Caki2 (cell line): Measurements from ENCODE around the gene USF3. TPM values are rescaled to one million over a fixed set of nuclear protein-coding genes. Genes with fewer than 3 reads are reported as not detected.

Experiments
- DNase-seq: peaks from one replicate; pipeline ENCODE4 v3.0.0-alpha.2; 2015; ENCODE audit warnings: low read depth
- in situ Hi-C: cut with HindIII; loops from 2 replicates; pipeline ENCODE4 v1.10.0; 2016; ENCODE audit warnings: low sequenced_read_pairs, low pct_unique_long_range_greater_than_20kb, mixed read lengths
- total RNA-seq: library from RNA; depleted of rRNA; stranded (reverse); fragments of >200 nt; shearing (Covaris generic); gene quantifications from 2 replicates; pipeline ENCODE4 v1.2.3, GENCODE V29; 2014; ENCODE audit warnings: low replicate concordance

The USF3 gene
- total RNA-seq, 1 experiment from 2014 or later: 0.44 TPM

DNA sequence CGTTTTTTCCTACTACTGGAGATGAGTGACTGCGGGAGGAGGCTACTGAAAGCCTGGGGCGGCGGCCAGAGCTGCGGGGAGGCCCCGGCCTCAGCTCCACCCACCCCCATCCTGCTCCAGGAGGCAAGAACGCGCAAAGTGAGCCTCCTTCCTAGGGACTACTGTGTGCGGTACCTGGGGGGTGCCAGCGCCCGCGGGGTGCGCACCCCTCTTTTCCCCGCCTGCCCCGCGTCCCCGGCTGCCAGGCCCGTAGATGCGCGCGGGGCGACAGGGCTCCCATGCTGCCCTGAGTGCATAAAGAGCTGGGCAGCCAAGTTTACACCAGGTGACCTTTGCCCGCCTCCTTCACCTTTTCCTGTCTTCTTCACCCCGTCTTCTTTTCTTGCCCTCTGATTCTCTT, 2.5 kb upstream of the USF3 start:
- in situ Hi-C loops: no loop called here
- peak; percentile 26 for DNase-seq

DNA sequence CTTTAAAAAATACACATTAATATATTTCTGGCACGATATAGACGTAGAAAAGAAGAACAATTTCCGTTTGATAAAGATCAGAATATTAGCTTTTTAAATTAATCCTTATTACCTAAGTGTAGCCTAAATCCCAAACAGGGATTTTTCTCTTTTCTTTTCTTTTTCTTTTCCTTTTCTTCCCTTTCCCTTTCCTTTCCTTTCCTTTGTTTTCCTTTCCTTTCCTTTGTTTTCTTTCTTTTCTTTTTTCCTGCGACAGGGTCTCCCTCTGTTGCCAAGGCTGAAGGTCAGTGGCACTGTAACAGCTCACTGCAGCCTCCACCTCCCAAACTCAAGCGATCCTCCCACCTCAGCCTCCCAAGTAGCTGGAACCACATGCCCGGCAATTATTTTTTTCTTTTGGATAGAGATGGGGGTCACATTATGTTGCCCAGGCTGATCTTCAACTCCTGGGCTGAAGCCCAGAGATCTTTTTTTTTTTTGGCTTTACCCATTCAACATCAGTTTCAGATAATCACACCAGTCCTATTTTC, 1.8 kb upstream of the USF3 start:
- no peak for DNase-seq
- in situ Hi-C loops: no loop called here

DNA sequence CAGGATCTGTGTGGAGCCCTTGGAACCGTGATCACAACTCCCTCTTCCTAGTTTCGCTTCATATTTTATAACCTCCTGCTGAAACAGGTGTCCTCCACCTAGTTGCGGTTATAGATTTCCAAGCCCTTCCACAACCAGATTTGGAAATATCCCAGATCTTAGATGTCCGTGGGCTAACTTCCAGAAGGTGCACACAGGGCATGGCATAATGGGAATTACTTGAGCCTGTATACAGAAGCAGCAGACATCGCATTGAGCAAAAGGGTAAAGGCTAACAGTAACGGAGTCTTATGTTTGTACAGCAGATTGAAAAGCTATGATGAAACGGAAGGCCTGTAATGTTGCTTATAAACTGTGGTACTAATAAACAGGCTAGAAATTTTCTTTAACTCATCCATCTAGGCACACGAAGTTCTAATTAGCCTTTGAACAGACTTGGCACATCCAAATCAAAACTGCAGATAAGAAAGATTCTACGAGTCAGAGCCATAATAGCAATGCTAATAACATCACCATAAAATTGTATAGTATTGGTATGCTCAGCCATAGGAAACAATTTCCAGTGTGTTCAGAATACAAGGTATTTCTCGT, 1.2 kb upstream of the USF3 start:
- DNase-seq: peak; percentile 19
- in situ Hi-C loops: no loop called here

DNA sequence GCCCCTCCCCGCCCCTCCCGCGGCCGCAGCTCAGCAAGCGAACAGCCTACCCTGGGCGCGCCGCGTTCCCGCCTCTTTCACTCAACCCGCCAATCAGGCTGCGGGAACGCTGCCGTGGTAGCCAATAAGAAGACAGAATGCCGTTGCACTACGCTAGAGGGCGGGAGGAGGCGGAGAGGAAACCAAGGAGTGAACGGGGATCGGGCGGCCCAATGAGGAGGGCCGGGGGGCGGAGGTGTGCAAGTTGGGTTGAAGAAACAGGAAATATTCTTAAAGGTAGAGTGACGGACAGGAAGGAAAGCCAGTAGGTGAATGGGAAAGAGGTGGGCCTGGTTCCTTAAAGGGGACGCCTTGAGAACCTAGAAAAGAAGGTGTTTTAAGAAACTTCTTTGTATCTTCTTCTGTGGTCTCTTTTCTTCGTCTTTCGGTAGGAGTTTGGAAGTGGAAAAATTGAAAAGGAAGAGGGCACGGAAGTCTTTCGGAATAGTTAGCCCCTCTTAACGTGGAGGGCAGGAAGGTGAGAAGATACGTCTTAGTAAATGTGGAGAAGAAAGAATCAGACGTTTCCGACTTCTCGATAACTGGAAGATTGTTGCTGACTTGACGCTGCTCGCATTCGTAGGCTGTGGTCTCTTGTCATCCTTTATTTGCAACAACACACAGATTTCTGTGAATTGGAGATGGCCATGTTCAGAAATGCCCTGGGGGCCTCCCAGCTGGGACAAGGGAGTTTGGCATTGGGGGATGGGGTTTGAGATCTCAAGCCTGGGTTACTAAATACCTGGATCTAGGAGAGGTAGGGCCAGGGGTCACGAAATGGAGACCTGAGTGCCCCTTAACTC, 437 bp upstream of the USF3 start:
- peak; percentile 99 for DNase-seq
- in situ Hi-C loops: no loop called here

DNA sequence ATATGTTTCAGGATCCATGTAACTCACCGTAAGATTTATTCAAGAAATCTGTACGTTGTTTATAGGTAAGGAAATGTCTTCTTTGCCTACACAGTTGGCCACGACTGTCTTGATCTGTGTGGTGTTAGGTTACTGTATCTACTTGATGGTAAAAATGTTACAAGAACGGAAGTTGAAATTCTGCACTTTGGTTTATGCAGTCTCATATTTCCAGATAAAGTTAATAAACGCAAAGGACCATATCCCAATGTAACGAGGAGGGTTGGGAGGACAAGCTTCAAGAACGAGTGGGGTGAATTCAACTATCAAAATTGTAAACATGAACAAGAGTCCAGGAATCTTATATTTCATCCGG, 1.0 kb downstream of the USF3 start:
- in situ Hi-C loops: no loop called here
- DNase-seq: no peak

DNA sequence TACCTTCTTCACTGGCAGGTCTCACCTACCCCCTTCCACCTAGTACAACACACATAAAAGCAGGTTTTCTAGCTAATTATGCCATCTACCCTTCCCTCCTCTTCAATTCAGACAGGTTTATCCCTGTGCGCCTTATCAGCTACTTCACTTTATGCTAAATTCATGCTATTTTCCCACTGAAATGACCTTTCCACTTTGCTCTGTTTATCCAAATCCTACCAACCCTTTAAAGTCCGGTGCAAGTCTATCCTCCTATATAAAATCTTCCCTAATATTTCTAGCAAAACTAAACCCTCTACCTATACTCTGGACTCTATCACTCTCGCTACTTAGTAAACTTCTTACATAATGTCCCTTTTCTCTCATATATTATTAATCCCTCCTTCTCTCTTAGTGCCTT, 6.0 kb downstream of the USF3 start:
- in situ Hi-C loops: no loop called here
- DNase-seq: no peak

DNA sequence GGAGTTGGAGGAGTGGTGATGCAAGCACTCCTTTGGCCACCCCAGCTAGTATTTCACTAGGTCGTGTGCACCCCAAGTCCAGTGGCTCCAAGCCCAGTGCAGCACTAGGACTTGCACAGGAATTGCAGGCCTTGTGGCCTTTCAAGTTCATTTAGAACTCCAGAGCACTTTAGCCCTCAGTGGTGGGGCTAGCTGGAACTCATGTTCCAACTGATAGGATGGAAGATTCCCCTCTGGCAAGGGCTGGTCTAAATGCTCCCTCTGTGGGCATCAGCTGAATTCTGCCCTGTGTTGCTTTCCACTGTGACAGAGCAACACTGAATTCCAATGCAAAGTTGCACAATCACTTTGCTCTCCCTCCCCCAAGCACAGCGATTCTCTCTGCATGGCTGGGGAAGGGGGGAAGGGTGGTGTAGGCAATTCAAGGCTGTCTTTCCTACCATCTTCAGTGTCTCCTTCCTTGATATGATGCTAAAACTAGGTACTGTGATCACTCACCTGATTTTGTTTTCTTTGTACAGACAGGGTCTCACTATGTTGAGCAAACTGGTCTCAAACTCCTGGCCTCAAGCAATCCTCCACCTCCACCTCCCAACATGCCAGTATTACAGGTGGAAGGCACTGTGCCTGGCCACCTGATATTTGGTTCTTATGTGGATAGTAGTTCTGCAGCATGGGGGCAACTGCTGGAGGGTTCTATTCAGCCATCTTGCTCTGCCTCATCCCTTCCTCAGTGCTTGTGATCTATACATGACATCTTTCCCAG, 10.3 kb downstream of the USF3 start:
- in situ Hi-C loops: no loop called here
- no peak for DNase-seq

DNA sequence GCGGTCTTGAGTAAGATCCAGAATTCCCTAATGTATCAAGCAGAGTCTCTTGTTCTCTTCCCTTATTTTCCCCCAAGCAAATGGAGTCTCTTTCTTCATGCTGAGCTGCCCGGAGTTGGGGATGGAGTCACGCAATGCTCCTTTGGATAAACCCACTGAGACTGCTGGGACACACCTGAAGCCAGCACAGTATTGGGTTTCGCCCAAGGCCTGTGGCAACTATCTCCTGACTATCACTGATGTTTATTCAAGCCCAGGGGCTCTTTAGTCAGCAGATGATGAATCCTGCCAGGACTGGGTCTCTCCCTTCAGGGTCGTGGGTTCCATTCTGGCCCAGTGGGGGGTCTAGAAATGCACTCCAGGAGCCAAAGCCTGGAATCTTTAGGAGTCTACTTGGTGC, 11.3 kb downstream of the USF3 start:
- in situ Hi-C loops: no loop called here
- DNase-seq: no peak

DNA sequence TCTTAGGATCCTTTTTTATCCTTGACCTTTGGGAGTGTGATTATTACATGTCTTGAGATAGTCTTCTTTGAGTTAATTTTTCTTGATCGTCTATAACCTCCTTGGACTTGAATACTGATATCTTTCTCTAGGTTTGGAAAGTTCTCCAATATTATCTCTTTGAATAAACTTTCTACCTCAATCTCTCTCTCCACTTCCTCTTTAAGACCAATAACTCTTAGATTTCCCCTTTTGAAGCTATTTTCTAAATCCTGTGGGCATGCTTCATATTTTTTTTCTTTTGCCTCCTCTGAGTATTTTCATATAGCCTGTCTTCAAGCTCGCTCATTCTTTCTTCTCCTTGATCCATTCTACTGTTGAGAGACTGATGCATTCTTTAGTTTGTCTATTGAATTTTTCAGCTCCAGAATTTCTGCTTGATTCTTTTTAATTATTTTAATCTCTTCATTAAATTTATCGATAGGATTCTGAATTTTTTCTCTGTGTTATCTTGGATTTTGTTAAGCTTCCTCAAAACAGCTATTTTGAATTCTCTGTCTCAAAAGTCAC, 12.1 kb downstream of the USF3 start:
- no peak for DNase-seq
- in situ Hi-C loops: no loop called here

DNA sequence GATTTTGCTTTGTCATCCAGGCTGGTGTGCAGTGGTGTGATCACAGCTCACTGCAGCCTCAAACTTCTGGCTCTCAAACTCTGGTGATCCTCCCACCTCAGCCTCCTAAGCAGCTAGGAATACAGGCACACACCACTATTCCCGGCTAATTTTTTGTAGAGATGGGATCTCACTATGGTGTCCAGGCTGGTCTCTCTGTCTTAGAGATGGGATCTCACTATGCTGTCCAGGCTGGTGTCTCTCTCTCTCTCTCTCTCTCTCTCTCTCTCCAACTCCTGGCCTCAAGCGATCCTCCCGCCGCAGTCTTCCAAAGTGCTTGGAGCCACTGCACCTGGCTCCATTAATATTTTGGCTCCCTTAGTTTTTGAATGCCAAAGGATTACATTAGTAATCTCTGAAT, 17.7 kb downstream of the USF3 start:
- no peak for DNase-seq
- in situ Hi-C loops: no loop called here

DNA sequence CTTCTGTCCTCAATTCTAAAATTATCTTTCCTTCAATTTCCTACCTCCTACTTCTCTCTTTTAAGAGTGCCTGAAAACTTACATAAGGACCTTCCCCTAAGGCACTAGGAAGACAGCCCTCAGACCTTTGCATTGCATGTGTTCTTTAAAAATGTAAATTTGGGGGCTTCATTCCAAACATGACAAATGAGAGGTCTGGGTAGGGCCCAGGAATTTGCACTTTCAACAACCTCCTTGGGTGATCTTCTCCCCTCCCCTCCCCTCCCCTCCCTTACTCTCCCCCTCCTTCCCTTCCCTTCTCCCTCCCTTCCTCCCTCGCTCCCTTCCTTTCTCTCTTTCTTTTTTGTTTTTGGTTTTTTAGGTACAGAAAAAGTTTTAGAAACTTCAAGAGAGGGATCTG, 18.7 kb downstream of the USF3 start:
- no peak for DNase-seq

DNA sequence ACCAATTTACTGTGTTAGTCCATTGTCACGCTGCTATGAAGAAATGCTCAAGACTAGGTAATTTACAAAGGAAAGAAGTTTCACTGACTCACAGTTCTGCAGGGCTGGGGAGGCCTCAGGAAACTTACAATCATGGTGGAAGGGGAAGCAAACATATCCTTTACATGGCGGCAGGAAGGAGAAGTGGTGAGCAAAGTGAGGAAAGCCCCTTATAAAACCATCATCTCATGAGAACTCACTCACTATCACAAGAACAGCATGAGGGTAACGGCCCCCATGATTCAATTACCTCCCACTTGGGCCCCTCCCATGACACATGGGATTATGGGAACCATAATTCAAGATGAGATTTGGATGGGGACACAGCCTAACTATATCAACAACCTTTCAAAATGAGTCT, 20.2 kb downstream of the USF3 start:
- in situ Hi-C loops: no loop called here
- DNase-seq: no peak

More for the DNA sequence above, 18.7 kb downstream of the USF3 start:
- in situ Hi-C loops: no loop called here

DNA sequence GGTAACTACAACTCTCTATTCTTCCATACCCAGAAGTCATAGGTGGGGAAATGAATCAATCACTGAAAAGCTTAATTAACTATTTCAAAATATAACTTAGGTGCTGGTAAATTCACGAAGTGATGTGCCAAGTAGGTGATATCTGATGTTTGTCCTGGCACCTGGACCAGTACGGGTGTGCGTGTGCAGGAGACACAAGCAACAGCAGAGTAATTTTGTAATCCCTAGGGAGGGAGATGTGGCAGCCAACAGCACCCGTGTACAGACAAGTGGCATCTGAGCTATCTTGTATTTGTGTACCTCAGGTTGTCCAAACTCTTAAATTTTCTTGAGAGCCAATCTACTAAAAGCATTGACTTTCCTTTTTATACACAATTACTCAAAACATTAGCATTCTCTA, 22.8 kb downstream of the USF3 start:
- in situ Hi-C loops: no loop called here

DNA sequence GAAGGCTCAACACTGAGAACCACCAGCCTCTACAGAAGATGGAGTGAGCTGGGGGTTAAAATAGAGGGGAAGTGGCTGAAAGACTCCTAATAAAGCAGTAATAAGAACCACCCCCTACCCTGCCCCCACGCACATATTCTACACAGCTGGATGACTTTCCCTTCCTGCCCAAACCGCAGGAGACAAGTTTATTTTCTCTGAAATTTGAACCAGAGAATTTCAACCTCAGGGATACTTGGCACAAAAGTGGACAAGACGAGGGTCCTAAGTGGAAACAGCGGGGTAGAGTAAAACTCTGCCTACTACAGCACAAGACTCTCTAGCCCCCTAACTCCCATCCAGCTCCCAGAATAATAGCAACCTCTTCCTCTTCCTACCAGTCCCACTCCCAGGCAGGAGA, 28.4 kb downstream of the USF3 start:
- DNase-seq: no peak
- in situ Hi-C loops: no loop called here

More for the DNA sequence above, 22.8 kb downstream of the USF3 start:
- DNase-seq: no peak

DNA sequence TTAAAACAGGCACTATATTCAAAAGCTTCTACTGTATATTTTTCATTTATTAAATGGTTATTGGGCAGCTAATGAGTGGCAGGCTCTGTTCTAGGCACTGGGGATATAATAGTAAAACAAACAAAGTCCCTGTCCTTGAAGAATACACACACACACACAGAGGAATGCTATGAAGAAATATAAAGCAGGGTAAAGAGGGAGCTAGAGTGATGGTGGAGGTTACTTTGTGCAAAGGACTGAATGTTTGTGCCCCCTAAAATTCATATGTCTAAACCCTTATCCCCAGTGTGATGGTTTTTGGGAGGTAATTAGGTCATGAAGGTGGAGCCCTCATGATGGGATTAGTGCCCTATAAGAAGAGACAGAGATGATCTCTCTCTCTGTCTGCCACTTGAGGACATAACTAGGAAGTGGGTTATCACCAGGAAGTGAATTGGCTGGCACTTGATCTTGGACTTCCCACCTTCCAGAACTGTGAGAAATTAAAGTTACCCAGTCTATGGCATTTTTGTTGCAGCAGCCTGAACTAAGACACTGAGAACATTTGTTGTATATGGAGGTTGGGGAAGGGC, 31.8 kb downstream of the USF3 start:
- no peak for DNase-seq
- in situ Hi-C loops: no loop called here

DNA sequence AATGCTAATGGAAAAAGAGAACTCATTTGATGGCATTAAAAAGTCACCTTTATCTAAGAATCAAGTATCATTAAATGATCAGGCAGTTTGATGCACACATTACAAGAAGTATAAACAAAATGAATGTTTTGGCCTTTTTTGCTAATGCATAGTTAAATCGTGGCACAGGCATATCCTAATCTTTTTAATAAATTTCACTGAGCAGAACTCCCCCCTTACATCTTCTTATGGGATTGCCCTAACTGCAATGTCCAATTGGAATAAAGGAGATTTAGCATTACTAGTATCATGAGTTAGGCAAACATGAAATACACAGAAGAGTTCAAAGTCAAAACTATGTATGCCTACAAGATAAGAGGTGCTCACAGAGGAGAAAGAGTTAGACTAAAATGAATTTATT, 32.7 kb downstream of the USF3 start:
- no peak for DNase-seq
- in situ Hi-C loops: no loop called here

DNA sequence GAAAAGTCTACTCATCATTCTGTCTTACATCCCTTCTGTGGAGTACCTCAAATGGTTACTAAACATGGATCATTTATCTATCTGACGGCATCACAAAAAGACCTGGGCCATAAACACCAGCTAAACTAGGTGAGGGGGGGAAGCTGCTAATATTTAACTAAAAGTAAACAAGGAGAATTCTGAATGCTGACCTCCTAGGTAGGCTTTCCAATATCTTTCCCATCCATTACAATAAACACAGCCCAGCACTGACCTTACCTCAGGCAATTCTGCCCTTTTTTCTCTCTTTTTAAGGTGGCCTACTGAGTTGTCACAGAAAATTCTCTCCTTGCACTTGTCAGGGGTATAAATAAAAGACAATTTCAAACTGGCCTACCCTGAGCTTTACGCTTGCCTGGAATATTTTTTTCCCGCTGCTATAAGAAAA, 33.1 kb downstream of the USF3 start:
- in situ Hi-C loops: no loop called here
- no peak for DNase-seq

DNA sequence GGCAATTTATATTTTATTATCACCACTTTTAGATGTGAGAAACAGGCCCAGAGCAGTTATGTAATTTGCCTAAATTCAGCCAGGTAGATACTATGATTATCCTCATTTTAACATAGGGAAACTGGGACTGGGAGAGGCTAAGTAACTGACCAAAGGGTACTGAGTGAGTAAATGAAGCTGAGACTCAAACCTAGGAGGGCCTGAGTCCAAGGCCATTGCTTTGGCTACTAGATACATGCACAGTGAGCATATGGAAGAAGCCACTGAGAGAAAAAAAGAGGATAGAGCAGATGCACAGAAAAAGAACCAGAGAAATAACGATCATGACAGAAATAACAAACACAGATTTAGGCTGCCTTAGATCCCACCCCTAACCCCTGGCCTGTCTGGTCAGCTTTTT, 33.6 kb downstream of the USF3 start:
- DNase-seq: no peak
- in situ Hi-C loops: no loop called here

DNA sequence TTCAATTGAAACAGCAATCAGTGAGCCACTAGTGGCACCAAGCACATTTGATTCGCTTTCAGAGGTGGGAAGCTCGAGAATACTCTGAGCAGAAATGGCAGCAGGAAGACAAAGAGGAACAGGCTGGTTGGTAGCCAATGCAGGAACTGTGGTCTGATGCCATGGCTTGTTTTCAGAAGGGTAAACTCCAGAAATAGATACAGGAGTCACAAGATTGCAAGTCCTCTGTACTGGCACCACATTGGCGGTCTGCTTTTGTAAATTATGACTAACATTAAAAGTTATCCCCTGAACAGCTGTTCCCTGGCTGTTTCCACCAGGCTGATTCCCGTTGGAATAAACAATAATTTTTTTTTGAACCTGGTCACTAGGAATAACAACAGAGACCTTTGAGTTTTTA, 35.5 kb downstream of the USF3 start:
- in situ Hi-C loops: no loop called here
- DNase-seq: no peak
